Endometrial microvascular endothelial cells (primary cell): ENCODE data around the gene ST6GALNAC4. TPM values are rescaled to one million over a fixed set of nuclear protein-coding genes. Genes with fewer than 3 reads are reported as not detected.

Experiments
- in situ Hi-C: cut with HindIII; loops from 2 replicates; pipeline ENCODE4 v1.10.0; 2017; ENCODE audit warnings: low sequenced_read_pairs, low pct_unique_long_range_greater_than_20kb; ENCODE audit errors: inconsistent ontology term
- total RNA-seq: library from RNA; depleted of rRNA; stranded (reverse); fragments of >200 nt; gene quantifications from one replicate; pipeline ENCODE4 v1.2.3, GENCODE V29; 2015; ENCODE audit errors: inconsistent ontology term

ST6GALNAC4 gene
- total RNA-seq, 1 donor from 2014 or later: 107 TPM

DNA sequence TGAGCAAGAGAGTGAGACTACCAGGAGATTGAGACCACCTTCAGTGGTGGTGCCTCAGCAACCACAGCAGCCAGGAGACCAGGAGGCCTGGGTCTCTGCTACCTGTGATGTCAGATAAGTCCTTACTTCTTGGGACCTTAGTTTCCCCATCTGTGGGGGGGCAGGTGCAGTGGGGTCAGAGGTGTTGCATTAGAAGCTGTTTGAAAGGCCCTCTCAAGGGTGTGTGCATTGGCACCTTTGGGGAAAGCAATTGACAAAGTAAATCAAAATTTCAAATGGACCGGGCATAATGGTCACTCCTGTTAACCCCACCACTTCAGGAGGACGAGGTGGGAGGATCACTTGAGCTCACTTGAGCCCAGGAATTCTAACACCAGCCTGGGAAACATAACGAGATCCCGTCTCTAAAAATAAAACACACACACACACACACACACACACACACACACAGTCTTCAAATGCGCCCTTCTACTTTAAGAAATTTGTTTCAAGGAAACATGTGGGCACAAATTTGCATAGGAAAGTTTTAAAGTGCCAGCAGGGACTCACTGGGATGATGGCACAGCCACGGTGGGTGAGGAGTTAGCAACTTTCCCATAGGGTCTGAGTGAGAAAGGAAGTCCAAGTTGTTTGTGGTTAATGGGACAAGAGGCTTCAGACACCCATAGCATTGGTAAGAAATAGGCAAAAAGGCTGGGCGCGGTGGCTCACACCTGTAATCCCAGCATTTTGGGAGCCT lies 38.0 kb downstream of the ST6GALNAC4 start:
- in situ Hi-C loops: no loop called here

DNA sequence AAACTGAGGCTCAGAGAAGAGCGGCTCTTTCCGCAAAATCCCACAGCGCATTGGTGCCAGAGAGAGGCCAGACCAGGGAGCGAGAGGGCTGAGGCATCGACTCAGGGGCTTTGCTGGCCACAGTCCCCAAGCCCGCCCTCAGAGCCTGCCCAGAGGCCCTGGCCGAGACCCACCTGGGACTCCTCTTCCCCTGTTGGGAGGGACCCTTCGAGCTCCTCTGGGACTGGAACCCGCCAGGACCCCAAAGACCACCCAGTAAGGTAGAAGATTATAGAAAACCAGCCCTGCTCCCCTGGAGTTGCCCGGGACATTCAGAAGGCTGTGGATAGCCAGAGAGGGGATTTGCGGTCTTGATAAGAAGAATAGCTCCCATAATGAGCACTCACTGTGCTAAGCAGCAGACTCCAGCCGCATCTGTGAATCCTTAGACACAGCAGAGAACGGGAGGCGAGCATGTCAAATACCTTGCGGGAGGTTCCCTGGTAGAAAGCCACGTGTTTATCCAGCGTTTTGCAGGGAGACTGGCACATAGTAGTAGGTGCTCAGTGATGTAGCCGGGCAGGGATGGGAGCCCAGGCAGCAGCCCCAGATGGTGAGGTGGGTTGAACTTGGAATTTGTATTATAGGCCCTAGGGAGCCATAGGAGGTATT lies 38.7 kb downstream of the ST6GALNAC4 start:
- in situ Hi-C loops: no loop called here

DNA sequence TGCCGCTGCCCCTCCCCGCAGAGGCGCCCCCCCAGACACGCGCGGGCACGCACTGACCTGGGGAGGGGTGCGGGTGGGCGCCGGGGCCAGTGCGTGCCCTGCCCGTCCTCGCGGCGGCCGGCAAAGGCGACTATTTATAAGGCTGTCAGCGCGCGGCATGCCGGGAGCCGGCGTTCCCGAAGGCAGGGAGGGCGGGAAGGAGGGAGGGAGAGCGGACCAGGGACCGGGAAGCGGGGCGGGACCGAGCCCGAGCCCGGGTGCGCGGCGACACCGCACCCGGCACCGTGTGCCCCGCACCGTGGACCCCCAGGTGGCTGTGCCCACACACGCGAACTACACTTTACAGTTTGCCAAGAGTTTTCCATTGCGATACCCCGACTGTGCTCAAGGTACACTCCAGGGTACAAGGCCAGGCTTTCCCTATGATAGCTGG lies 39.3 kb downstream of the ST6GALNAC4 start, which contains the start of gene AK1:
TSS of gene AK1 (minus strand) at position 110 of the 433 bp plus-strand sequence. CDS start 3,058 bp downstream, outside the sequence.
- in situ Hi-C loops: no loop called here

DNA sequence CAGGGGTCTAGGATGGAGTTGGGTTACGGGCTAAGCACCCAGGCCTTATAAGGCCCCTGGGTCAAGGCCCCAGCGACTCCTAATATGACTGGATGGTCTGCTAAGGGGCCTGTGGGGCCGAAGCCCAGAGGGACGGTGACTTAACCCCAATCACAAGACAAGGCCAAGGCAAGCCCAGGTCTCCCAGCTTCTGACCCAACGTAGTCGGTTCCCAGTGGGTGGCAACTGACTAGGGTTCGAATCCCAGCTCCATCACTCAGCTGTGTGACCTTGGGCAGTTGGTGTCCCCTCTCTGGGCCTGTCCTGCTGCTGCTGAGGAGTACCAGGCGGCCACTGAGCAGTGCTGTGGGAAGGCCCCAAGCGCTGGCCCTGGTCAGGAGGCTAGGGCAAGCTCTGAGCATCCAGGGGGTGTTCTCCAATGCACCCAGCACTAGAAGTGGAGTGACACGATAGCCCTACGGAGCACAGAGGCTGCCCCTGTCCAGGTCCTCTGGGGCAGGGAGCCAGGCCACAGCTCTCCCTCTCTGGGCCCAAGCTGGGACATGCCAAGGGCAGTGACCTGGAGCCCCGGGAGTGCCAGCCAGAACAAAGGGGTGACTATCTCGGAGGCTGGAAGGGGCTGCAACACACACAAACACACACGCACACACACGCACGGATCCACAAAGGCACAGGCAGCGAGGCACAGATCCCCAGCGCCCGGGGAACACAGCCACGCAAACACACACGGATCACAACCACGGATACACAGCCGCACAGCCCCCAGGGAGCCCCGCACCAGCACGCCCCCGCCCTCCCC lies 39.9 kb downstream of the ST6GALNAC4 start:
- in situ Hi-C loops: no loop called here

DNA sequence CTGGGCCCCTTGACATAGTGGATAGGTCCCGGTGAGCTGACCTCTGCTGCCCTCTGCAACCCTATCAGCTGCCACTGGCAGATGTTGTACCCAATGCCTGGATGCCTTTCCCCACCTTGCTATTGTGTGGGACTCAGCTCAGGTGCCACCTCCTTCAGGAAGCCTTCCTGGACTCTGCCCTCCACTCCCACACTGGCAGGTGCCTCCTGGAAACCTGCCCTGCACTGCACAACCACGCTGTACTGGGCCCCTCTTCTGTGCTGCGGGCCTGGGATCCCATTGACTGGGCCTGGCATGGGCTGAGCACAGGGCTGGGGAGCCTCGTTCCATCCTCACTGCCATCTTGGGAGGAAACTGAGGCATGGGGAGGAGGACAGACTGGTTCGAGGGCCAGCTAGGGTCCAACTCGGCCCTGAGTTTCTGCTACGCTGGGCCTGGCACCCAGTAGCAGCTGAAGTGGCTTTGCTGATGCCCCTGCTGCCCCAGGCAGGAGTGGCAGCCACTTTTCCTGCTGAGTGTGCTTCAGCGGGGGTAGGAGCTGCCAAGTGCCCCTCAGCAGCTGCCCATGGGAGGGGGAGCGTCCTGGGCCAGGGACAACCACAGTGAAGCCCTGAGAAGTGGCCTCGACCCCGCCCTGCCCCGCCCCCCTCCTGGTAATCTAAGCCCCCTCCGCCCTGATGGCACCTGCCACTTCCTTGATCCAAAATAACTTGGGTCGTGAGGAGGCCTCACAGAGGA lies 40.6 kb downstream of the ST6GALNAC4 start:
- in situ Hi-C loops: no loop called here

DNA sequence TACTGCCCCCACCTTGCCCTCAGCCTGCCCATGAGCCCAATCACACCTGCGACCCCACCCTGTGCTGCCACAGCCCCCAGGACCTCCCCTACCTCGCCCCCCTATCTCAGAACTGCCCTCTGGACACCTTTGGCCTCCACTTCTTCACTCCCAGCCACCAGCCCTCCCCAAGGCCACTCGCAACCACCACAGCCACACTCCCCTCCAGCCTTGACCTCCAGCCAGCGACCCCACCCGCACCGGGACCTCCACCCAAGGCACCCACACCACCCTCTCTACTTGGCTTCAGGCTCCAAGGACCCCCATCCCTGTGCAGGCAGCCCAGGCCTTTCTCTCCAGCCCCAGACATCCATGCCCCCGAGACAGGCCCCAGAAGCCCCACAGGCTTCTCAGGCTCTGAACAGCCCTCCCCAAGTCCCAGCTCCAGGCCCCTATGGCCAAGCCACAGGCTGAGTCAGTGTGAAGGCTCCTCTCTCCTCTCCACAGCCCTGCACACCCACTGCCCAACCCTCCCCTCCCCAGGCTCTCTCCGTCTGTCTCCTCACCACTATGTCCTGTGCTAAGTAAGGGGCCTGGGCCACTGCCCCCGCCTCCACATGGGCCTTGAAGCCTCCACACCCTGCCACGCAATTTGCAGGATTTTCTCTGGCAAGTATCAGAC lies 41.4 kb downstream of the ST6GALNAC4 start:
- in situ Hi-C loops: no loop called here

DNA sequence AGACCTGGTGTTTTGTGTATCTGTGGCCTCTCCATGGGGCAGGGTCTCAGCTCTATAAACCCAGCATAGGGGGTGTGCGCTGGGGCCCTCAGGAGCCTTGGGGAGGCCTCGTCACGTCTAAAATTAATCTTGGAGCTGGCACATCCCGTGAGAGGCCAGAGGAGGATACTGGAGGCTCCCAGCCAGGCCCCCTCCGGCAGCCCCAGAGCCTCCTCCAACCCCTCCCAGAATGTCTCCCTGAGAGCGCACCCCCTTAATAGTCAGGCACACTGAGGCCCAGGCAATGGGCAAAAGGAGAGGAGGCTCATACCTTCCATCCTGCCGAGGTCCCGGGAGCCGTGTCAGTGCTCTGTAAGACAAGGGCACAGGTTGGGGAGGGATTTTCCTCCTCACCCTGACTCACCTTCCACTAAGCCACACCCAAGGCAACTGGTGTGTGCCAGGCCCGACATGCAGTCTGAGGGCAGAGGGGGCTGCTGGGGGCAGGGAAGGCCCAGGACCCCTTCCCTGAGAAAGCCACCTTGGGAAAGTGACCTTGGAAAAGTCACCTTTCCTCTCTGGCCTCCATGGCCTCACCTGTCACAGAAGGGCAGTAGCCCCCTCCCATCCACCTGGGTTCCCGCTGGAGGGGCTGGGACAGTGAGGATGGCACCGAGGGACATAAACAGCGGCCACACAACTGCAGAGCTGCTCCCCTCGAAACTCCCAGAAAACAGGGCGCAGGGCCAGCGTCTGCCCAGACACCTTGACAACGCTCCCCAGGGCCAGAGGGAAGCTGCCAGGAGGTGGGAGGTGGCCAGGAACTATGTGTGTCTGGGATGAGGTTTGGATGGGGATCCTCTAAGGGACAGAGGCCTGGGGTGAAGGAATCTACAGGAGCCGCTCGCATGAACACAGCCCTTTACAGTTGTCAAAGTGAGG lies 42.3 kb downstream of the ST6GALNAC4 start:
- in situ Hi-C loops: loop anchor here (25.0 kb wide), 1 partner anchor 112 kb away; no protein-coding TSS in a partner anchor

DNA sequence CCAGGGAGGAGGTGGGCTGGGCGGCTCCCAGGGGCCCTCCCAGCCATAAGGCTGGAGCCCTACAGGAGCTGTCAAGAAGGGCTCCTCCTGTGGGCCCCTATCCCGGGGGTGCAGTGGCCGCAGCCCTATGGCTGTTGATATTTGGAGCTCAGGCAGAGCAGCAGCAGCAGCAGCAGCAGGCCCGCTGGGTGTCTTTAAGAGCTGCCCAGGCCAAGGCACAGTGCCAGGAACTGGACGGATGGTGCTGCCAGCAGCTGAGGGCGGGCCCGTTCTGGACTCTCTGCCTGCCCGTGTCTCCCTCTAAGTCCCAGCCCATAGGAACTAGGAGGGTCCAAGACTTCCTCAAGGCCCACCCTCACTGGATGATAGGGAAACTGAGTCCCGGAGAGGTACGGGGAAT lies 43.0 kb downstream of the ST6GALNAC4 start:
- in situ Hi-C loops: loop anchor here (25.0 kb wide), 1 partner anchor 112 kb away; no protein-coding TSS in a partner anchor

DNA sequence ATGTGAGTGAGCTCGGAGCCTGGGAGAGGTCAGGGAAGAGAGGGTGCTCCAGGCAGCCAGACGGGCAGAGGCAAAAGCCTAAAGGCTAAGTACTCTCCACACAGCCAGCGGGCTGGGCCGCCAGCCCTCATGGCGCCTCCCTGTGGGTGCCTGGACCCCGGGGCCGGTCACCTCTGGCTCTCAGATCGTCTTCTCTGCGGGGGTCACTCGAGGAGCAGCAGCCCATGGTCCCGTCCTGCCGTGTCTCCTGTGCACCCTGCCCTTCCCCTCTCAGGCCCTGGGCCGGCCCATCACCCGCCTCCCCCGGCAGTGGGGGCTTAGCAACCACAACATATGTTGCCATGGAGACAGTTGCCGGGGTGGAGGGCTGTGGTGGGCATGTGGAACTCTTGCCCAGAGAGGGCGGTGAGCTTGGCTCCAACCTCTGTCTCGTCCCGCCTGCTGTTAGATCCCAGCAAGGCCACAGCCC lies 43.6 kb downstream of the ST6GALNAC4 start:
- in situ Hi-C loops: loop anchor here (25.0 kb wide), 1 partner anchor 111 kb away; no protein-coding TSS in a partner anchor

DNA sequence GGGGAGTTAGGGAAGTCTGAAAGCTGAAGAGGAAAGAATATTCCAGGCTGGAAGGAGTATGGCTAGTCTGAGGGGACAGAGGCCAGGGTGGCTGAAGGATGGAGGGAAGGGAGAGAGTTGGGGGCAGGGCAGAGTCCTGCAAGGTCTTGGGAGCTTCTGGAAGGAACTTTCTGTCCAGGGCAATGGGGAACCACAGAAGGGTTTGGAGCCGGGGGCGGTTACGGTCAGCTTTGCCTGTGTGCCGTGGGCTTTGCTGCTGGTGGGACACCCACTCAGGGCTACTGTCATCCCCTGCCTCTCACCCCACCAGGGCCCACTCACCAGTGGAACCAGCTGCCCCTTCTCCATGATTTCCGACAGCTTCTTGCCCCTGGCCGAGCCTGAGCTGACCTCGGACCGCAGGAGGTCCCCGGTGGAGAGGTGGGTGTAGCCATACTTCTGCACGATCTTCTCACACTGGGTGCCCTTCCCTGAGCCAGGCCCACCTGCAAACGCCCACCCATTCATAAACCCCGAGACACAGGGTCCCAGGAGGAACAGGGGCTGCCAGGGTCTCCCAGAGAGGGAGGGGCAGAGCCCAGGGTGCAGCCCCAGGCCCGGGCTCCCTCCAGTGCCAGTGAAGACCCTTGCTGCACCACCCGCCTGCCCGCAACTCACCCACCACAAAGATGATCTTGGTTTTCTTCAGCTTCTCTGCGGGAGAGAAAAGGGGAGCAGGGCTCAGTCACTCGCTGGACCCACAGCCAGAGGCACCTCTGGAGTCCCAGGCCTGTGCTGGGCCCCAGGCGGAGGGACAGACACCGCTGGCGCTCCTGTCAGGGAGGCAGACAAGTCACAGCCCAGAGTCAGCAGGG lies 44.2 kb downstream of the ST6GALNAC4 start:
- in situ Hi-C loops: loop anchor here (25.0 kb wide), 1 partner anchor 110 kb away; no protein-coding TSS in a partner anchor

DNA sequence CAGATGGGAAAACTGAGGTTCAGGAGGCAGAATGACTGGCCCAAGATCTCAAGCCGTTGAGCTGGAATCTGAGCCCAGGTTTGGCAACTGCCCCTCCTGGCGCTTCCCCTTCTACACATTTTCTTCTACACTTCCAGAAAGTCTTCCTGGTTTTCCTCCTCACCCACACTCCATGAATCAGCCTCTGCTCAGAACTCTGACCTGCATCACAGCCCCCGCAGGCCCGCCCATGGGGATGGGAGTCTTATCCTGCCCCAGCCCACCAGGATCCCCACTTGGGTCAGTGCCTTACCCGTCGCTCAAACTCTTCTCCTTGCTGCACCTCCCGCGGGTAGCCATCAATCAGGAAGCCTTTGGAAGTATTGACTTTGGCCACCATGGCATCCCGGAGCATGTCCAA lies 45.3 kb downstream of the ST6GALNAC4 start:
- in situ Hi-C loops: loop anchor here (25.0 kb wide), 1 partner anchor 109 kb away; no protein-coding TSS in a partner anchor

DNA sequence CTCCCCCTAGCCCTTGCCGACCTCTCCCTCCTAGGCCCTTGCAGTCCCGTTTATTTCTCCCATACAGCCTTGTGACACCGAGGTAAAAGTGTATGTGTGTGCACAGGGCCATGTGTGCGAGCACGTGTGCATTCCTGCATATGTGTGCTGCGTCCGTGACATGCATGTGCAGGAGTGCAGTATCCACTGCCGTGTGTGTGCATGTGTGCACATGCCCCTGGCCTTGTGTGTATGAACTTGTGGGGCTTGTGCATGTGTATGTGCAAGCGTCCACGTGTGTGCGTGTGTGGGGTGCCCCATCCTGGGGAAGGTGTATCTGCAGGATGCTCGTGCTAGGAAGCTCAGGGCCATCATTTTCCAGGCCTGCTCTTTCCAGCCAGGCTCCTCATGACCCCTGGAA lies 46.0 kb downstream of the ST6GALNAC4 start:
- in situ Hi-C loops: loop anchor here (25.0 kb wide), 1 partner anchor 109 kb away; no protein-coding TSS in a partner anchor

DNA sequence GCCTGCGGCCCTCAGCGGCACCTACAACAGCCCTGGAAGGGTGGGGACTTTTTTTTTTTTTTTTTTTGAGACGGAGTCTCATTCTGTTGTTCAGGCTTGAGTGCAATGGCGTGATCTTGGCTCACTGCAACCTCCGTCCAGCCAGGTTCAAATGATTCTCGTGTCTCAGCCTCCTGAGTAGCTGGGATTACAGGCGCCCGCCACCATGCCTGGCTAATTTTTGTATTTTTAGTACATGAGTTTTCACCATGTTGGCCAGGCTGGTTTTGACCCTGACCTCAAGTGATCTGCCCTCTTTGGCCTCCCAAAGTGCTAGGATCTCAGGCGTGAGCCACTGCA lies 46.7 kb downstream of the ST6GALNAC4 start:
- in situ Hi-C loops: loop anchor here (25.0 kb wide), 1 partner anchor 108 kb away; no protein-coding TSS in a partner anchor

DNA sequence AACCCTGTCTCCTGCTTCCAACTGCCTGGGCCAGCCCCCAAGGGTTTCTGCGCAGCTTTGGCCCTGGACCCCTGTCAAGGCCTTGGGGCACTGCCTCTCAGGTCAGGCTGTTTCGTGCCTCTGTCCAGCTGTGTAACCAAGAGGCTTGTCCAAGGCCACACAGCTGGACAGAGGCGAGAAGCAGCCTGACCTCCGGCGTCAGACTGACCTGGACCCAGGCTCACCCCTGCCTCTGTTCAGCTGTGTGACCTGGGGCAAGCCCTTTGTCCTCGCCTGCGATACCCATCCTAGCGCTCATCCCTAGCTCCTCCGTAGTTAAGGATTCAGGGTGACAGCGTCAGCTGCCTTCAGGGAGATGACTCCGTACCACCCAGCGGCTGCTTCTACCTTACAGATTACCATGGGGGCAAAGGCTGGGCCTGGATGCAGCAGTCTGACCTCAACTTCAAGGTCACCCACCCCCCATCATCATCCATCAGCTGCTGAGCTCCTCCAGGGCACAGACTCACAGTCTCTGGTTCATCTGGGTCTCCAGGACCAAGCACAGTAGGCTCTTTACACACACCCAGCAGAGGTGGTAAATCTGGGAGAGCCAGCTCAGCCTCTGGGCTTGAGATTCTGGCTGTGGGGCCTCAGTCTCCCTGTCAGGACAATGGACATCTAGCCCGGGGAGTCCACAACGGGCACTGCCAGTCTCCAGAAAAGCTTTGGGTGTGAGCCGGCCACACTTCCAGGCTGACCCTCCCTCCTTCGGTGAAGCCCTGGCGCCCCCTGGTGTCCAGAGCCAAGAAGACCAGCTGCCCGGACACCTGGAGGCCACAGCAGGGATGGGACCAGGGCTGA lies 47.3 kb downstream of the ST6GALNAC4 start:
- in situ Hi-C loops: loop anchor here (25.0 kb wide), 1 partner anchor 107 kb away; no protein-coding TSS in a partner anchor

DNA sequence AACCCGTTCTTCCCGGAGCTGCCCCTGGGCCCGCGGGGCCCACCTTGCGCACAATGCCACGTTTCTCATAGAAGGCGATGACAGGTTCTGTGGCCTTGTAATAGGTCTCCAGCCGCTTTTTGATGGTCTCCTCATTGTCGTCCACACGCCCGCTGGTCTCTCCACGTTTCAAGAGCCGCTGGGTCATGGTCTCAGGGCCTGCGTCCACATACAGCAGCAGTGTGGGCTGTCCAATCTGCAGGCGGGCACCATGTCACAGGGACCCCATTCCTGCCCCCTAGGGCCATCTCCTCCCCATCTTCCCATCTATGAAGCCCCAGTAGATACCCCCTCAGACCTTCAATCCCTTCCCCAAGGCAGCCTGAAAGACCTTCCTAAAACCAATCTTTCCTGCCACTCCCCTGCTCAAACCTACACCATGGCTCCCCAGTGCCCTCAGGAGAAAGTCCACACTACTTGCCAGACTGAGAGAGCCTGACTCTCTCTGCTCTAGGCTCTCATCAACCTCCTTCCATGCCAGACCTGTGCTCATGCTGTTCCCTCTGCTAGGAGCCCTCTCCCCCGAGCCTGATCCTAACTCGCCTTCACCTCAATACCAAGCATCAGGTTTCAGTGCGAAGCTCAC lies 48.5 kb downstream of the ST6GALNAC4 start:
- in situ Hi-C loops: loop anchor here (25.0 kb wide), 1 partner anchor 106 kb away; no protein-coding TSS in a partner anchor
